ENCODE measurements around the gene SLC50A1. TPM values are rescaled to one million over a fixed set of nuclear protein-coding genes. Genes with fewer than 3 reads are reported as not detected.

Gene SLC50A1
- total and polyA plus RNA-seq, 9 of the 15 experiments (the other 6 are each of a cell fraction or from before 2014, with no cell fraction given) = 46.5 to 132 (median 91.9) TPM

GRCh38 chr1:155171836-155172731 is 36.4 kb downstream of the SLC50A1 start (continued):
- TF ChIP-seq ZNF274 (IDR thresholded peaks at IDR 0.05; ENCODE audit: borderline replicate concordance, low read depth, low read length) = no peak
- TF ChIP-seq NR4A1 (CRISPR knock-in tag; IDR thresholded peaks at IDR 0.05) = no peak
- no peak for TF ChIP-seq NR4A1 (tag; IDR thresholded peaks at IDR 0.05)
- TF ChIP-seq ZNF3 (CRISPR knock-in tag; IDR thresholded peaks at IDR 0.05) = peak; percentile 16; the same call in 1 of the 2 replicates
- no peak for TF ChIP-seq ZBED1 (IDR thresholded peaks at IDR 0.05)
- TF ChIP-seq HOXB6 (CRISPR knock-in tag; IDR thresholded peaks at IDR 0.05; ENCODE audit: borderline replicate concordance) = no peak
- no peak for TF ChIP-seq RFX1 (IDR thresholded peaks at IDR 0.05)
- TF ChIP-seq ESRRB (CRISPR knock-in tag; IDR thresholded peaks at IDR 0.05; ENCODE audit: borderline replicate concordance) = no peak
- no peak for TF ChIP-seq ILF3 (IDR thresholded peaks at IDR 0.05; ENCODE audit: borderline replicate concordance)
- no peak for TF ChIP-seq SMC3 (conservative IDR thresholded peaks at IDR 0.05; ENCODE audit: insufficient read depth, low read depth, low read length)
- TF ChIP-seq ZNF449 (CRISPR knock-in tag; IDR thresholded peaks at IDR 0.05) = no peak
- TF ChIP-seq DEAF1 (CRISPR knock-in tag; IDR thresholded peaks at IDR 0.05) = no peak
- TF ChIP-seq ZBTB7A (IDR thresholded peaks at IDR 0.05; ENCODE audit: borderline replicate concordance, control insufficient read depth, low read depth, low read length) = no peak
- no peak for TF ChIP-seq ZNF212 (CRISPR knock-in tag; IDR thresholded peaks at IDR 0.05)
- TF ChIP-seq MCM3 (IDR thresholded peaks at IDR 0.05) = no peak
- TF ChIP-seq MCM2 (IDR thresholded peaks at IDR 0.05; ENCODE audit: low read depth) = no peak
- TF ChIP-seq COPS2 (conservative IDR thresholded peaks at IDR 0.05) = no peak
- no peak for TF ChIP-seq GTF2E2 (tag; IDR thresholded peaks at IDR 0.05)
- peak; percentile 85 for TF ChIP-seq ZNF316 (IDR thresholded peaks at IDR 0.05)
- no peak for TF ChIP-seq NONO (IDR thresholded peaks at IDR 0.05; ENCODE audit: low read depth in 2 of 2, low read length in 1 of 2)
- TF ChIP-seq BRD4 (IDR thresholded peaks at IDR 0.05) = no peak
- peak; percentile 19; the same call in 1 of the 2 replicates for TF ChIP-seq MAFF (IDR thresholded peaks at IDR 0.05; ENCODE audit: low read length)
- peak; percentile 41; the same call in 1 of the 2 replicates for TF ChIP-seq MAFG (tag; conservative IDR thresholded peaks at IDR 0.05)
- TF ChIP-seq C11orf30 (IDR thresholded peaks at IDR 0.05; ENCODE audit: low read depth) = peak; percentile 76
- TF ChIP-seq ETV1 (tag; conservative IDR thresholded peaks at IDR 0.05; ENCODE audit: low read depth) = no peak
- no peak for TF ChIP-seq DLX4 (CRISPR knock-in tag; IDR thresholded peaks at IDR 0.05)
- no peak for TF ChIP-seq IRF2 (CRISPR knock-in tag; IDR thresholded peaks at IDR 0.05)
- TF ChIP-seq CREM (IDR thresholded peaks at IDR 0.05; ENCODE audit: low read depth) = peak; percentile 54; the same call in 1 of the 2 replicates

All from K562 (cell line).